T-helper 2 cell treated with Interferon-gamma antibody and Interleukin-4, amounts not matched to agents 5 μg/mL and 100 μg/mL, for 36 hours (primary cell): ENCODE data around the gene TBATA.
"Not testable (repeated sequence)": the region's sequence is repeated elsewhere in the genome, so short reads cannot be mapped to it uniquely, and the experiment has no call there.

Experiments used
- DNase-seq: peaks from one replicate; pipeline ENCODE4 v3.0.0; 2021; ENCODE audit warnings: low spot score
- H3K27ac Mint-ChIP-seq: one replicate; pipeline ENCODE4 v1.8.0; 2021; ENCODE audit warnings: mild to moderate bottlenecking, mixed read lengths
- H3K27me3 Mint-ChIP-seq: one replicate; pipeline ENCODE4 v1.8.0; 2021; ENCODE audit warnings: low read depth, mixed read lengths
- H3K36me3 Mint-ChIP-seq: one replicate; pipeline ENCODE4 v1.8.0; 2021; ENCODE audit warnings: low read depth, mixed read lengths
- H3K4me1 Mint-ChIP-seq: one replicate; pipeline ENCODE4 v1.8.0; 2021; ENCODE audit warnings: low read depth, mixed read lengths
- H3K4me3 Mint-ChIP-seq: one replicate; pipeline ENCODE4 v1.8.0; 2022; ENCODE audit warnings: mild to moderate bottlenecking, moderate library complexity, mixed read lengths
- H3K9me3 Mint-ChIP-seq: one replicate; pipeline ENCODE4 v1.8.0; 2021; ENCODE audit warnings: mixed read lengths

TBATA gene

DNA sequence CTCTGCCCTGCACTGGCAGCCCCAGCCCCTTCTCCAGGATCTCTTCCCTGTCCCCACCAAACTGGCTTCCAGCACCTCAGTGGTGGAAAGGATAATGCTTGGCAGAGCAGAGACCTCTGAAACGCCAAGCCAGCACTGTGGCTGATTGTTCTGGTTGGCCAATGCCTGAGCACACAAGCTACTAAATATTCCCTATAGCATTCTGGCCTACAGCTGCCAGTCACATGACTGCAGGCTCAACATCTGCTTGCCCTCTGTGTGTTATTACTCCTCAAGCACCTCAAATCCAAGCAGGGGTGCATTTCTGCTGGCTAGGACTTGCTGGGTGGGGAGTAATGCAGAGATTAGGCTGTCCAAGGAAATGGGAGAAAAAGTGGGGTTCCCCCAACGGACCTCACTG, 6.1 kb downstream of the TBATA start:
- no peak overlapping the region for H3K27ac Mint-ChIP-seq

DNA sequence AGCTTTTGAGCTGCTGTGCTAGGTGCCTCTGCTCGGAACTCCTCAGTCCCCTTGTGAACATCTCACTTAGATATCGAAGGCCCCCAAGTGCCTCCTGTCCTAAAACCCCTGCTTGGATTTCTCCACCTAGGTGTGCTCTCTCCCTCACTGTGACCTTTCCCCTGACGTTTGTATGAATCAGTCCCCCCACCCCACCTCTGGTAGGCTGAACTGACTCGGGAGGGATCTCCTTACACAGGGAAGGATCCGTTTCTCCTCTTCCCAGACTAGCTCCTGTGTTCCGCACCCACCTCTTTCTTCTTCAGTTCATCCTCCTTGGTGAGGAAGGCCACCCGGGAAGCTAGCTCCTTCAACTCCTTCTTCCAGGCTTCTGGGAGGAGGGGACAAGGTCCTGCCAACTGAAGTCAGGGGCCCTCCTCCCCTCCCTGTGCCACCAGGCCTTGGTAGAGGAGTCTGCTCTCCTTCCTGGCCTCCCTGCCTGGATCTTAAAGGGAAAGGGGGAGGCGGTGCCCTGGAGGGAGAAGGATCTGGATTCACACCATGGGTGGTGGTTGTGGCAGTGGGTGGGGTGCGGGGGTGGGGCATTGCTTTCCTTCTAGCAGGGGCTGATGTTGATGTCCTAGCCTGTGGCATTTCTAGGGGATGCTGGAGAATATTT, 6.8 kb downstream of the TBATA start:
- H3K27me3 Mint-ChIP-seq = peaks cover 1% of the 10 kb centered on the region
- no peak overlapping the region for H3K27ac Mint-ChIP-seq
- no peak overlapping the region for H3K4me3 Mint-ChIP-seq
- DNase-seq = no peak
- H3K4me1 Mint-ChIP-seq = no peaks in the 10 kb centered on the region
- no peaks in the 10 kb centered on the region for H3K9me3 Mint-ChIP-seq
- H3K36me3 Mint-ChIP-seq = no peaks in the 10 kb centered on the region

More for the DNA sequence above, 6.1 kb downstream of the TBATA start:
- no peaks in the 10 kb centered on the region for H3K36me3 Mint-ChIP-seq
- peaks cover 1% of the 10 kb centered on the region for H3K27me3 Mint-ChIP-seq
- no peaks in the 10 kb centered on the region for H3K4me1 Mint-ChIP-seq
- no peaks in the 10 kb centered on the region for H3K9me3 Mint-ChIP-seq
- H3K4me3 Mint-ChIP-seq = no peak overlapping the region
- DNase-seq = no peak

DNA sequence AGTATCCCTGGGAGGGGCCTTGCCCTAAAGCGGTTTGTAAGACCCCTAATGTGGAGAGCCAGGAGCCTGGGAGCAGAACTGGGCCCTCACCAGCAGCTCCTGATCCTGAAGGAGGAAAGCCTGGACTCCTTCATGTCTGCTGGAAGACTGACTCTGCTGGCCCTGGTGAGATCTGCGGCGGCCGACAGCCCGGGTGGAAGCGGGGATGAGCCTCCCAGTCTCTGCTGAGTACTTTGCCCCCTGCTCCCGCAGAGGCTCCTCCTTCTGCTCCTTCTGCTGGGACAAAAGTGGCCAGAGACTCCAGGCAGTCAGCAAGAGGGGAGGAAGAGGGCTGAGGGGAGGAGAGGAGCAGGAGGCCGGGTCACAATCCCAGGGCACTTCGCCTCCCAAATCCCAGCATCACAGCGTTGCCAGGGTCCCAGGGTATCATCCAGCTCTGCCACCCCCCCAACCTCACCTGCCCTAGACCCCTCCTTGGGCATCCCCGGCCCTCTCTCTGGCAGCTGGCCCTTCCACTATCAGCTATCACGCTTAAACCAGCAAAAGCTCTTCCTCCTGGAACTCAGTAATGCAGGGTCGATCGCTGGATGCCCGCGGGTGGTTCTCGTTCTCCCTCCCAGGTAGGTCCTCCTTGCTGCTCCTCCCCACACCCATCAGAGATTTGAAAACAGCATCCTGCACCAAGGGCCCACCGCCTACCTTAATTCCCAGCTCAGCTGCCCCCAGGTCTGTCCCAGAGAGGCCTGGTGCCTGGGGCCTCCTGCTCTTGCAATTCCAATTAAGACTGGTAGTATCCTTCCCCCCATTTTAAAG, 7.9 kb downstream of the TBATA start:
- no peak overlapping the region for H3K27ac Mint-ChIP-seq
- H3K9me3 Mint-ChIP-seq = no peaks in the 10 kb centered on the region
- H3K27me3 Mint-ChIP-seq = no peaks in the 10 kb centered on the region

DNA sequence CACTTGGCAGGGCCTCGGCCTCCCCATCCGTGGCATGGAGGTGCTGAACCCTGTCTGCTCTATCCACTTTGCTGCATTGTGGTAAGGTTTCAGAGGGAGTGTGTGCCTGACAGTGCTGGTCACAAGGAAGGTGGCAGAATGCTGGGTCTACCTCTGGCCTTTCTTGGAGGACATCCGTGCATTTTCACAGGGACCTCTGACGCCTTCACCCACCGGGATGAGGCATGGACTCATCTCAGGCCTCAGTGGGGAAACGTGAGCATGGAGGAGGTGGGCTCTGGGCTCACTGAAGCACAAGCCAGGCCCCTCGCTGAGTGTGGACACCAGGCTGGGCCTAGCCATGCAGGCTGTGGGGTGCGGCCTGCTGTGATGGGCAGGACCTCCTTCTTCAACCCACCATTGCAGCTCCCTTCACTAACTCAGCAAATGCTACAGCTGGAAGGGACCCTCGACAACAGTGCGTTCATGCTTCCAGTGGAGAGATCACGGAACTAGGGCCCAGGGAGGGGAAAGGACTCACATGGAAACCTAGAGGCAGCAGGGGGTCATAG, 8.6 kb downstream of the TBATA start:
- H3K9me3 Mint-ChIP-seq = no peaks in the 10 kb centered on the region
- H3K27me3 Mint-ChIP-seq = no peaks in the 10 kb centered on the region
- no peak for DNase-seq
- H3K4me3 Mint-ChIP-seq = no peak overlapping the region
- H3K27ac Mint-ChIP-seq = no peak overlapping the region
- H3K4me1 Mint-ChIP-seq = no peaks in the 10 kb centered on the region
- no peaks in the 10 kb centered on the region for H3K36me3 Mint-ChIP-seq

More for the DNA sequence above, 7.9 kb downstream of the TBATA start:
- Mint-ChIP-seq H3K4me3 (no peak overlapping the region), H3K36me3 (no peaks in the 10 kb centered on the region), H3K4me1 (no peaks in the 10 kb centered on the region)
- DNase-seq = no peak

DNA sequence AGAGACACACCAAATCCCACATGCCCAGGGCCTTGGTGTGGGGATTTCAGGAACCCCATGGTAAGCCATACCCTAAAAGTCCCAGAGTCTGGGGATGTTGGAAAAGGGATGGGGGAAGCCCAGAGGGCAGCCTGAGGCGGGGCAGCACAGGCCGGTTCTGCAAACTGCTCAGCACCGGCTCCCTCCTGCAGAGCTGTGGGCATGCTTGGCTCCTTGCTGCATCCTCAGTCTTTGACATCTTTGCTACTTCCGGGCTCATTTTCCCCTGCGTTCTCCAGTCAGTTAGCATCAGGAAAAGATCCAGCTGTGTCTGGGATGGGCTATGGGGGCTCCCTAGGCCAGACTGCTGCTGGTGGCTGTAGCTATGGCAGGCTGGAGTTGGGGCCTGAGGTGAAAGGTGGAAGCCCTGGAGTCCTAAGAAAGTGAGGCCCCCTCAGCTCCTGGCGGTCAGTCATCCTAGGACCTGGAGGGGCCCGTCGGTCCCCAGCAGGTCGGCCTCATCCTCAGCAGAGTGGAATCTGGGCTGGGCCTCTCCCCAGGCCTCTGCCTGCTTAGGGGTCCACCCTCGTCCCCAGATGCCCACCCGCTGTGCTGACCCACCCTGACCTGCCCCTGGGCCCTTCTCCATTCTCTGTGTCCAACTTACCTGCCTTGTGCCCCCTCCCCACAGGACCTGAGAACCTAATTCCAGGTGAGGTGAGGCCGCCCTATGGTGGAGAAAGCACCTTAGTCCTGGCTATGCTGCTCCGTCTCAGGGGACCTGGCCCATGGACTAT, 9.3 kb downstream of the TBATA start:
- no peak overlapping the region for H3K4me3 Mint-ChIP-seq
- no peak for DNase-seq
- H3K27ac Mint-ChIP-seq = no peak overlapping the region
- no peaks in the 10 kb centered on the region for H3K4me1 Mint-ChIP-seq
- H3K27me3 Mint-ChIP-seq = no peaks in the 10 kb centered on the region
- no peaks in the 10 kb centered on the region for H3K9me3 Mint-ChIP-seq
- H3K36me3 Mint-ChIP-seq = no peaks in the 10 kb centered on the region

DNA sequence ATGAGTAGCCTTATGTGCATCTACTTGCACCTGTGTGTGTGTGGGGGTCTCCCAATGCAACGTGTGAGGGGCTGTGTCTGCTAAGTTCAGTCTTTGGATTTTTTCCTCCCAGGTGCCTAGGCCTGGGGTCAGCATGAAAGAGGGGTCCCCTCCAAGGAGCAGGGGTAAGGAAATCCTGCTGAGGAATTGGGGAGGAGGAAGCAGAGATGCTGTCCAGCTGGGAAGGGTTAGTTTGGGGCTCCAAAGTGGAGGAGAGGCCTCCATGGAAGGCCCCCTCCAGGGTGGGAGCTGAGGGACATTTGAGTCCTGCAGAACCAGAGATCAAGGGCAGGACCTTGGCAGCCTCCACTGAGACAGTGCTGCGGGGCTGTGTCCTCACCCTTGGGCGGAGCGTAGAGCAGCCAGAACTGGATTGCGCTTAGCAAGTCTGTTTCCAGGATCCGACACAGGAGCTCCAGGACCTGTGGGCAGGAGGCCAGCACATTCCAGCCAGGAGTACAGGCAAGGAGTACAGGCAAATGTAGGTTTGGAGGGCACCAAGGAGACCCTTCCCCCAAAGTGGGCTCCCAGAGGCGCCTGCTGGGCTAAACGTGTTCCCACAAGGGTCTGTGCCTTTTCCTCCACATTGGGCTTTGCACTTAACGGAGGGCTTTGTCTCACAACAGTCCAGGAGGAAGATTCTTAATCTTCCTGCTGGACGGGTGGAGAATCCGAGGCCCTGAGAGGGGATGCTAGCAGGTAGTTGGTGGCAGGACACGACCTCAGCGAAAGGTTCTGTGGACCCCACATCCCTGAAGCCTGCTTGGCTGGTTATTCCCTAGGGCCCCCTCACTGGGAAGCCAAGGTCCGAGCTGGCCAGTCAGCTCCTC, 10.1 kb downstream of the TBATA start:
- Mint-ChIP-seq H3K4me1 (no peaks in the 10 kb centered on the region), H3K36me3 (no peaks in the 10 kb centered on the region), H3K9me3 (no peaks in the 10 kb centered on the region), H3K27me3 (no peaks in the 10 kb centered on the region), H3K27ac (no peak overlapping the region), H3K4me3 (no peak overlapping the region)
- no peak for DNase-seq

DNA sequence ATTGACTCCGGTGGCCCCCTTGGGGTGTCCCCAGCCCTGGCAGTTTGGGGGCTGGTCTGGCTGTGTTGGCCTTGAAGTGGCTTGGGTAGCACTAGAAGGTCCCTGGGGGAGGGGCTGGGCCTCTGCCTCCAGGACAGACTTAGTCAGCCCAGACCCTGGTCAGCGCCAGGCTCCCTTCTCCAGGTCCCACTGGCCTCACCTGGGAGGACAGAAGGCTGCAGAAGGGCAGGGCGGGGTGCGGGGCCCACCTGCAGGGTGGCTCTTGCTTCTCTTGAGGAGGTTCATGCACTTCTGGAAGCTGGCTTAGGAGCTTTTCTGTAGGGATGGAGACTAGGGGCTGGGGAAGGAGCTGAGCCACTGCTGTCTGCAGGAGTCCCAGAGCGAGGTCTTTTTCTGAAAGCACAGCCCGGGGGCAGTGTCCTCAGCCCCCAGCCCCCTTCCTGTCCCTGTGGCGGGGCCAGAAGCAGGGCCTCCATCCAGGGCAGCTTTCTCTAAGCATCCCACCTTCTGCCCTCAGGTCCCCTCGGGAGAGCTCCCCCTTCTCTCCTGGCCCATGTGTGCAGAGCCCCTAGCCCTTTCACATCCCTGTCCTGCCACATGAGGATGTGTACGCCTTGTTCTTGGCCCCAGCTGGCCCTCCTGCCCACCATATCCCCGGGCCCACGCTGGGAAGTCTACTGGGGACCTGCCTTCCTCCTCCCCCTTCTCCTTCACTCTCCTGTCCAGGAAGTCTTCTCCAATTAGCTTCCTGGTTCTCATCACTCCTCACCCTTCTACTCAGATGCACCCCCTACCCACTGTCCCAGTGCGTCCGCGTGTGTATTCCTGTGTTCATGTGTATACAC, 11.0 kb downstream of the TBATA start:
- H3K27me3 Mint-ChIP-seq = peaks cover 3% of the 10 kb centered on the region
- H3K36me3 Mint-ChIP-seq = no peaks in the 10 kb centered on the region
- H3K9me3 Mint-ChIP-seq = no peaks in the 10 kb centered on the region
- H3K4me3 Mint-ChIP-seq = no peak overlapping the region
- no peak overlapping the region for H3K27ac Mint-ChIP-seq
- no peak for DNase-seq
- no peaks in the 10 kb centered on the region for H3K4me1 Mint-ChIP-seq

DNA sequence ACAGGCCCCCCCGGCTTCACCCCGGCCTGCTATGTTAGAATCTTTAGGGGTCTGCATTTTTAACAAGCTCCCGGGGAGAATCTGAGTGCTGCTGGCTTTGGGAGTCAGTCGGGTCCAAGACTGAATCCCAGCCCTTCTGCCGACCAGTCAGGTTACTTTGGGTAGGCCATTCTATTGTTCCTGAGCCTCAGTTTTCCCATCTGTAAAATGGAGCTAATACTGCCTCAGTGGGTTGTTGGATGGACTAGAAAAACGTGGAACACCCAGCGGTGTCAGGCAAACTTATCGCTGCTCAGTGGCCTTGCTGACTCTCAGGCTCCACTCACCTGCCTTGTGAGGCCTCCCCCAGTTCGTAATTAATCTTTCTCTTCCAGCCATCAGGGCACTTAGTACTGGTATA, 11.7 kb downstream of the TBATA start:
- H3K4me1 Mint-ChIP-seq = no peaks in the 10 kb centered on the region
- no peaks in the 10 kb centered on the region for H3K9me3 Mint-ChIP-seq
- H3K4me3 Mint-ChIP-seq = no peak overlapping the region
- no peak overlapping the region for H3K27ac Mint-ChIP-seq
- no peak for DNase-seq
- peaks cover 3% of the 10 kb centered on the region for H3K27me3 Mint-ChIP-seq
- no peaks in the 10 kb centered on the region for H3K36me3 Mint-ChIP-seq

DNA sequence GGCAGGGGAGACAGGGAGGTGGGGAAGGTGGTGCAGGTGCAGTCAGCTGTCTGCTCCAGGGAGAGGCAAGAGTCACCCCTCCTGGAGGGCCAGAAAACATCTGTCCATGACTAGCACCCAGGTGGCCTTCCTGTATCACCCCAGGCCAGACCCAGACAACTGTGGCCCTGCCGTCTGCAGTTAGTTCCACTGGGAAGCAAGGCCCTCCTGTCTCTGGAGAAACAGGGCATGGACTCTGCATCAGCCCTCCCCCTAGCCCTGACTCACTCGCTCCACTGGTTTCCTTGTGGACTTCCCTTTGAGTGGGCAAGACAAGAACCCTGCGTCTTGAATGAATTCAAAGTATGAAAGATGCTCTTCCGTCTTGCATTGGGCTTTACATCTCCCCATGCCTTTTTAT, 12.6 kb downstream of the TBATA start:
- Mint-ChIP-seq H3K9me3 (no peaks in the 10 kb centered on the region), H3K4me3 (no peak overlapping the region), H3K27me3 (peaks cover 6% of the 10 kb centered on the region), H3K36me3 (no peaks in the 10 kb centered on the region), H3K4me1 (no peaks in the 10 kb centered on the region), H3K27ac (no peak overlapping the region)
- DNase-seq = no peak

DNA sequence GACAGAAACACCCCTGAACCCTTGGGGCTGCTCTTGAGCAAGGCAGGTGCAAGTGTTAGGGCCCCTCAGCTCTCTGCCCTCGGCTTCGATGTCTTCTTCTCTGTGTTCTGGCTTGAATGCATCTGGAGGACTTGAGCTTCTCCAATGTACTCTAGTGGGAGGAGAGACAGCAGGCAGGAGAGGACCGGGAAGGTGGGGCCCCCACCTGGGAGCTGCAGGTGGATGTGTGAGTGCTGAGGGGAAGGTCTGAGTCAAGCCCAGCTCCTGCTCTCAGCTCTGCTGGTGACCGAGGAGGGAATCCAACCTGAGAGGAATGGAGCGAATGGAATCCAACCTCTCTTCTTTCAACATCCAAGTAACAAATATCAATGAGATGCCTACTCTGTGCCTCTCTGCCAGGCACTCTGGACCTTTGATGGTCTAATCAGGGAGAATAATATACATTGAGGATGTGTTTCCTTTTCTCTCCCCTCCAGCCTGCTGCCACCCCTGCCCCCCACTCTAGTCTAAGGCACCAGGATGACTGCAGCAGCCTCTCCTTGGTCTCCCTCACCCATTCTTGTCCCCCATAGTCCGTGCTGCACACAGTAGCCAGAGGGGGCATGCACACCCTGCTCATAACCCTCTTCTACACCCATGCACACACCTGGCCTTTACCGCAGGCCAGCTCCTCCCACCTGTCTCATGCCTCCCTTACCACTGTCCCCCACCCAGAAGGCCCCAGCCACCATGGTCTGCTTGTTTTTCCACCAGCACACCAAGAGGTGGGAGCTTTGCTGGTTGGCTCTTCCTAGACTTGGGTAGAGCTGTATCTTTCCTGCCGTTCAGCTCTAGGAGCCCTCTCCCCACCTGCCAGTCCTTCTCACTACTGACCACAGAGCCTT, 13.6 kb downstream of the TBATA start:
- H3K9me3 Mint-ChIP-seq = peaks cover 4% of the 10 kb centered on the region
- no peaks in the 10 kb centered on the region for H3K36me3 Mint-ChIP-seq
- H3K27me3 Mint-ChIP-seq = peaks cover 7% of the 10 kb centered on the region
- no peak overlapping the region for H3K27ac Mint-ChIP-seq
- H3K4me3 Mint-ChIP-seq = no peak overlapping the region
- H3K4me1 Mint-ChIP-seq = no peaks in the 10 kb centered on the region
- no peak for DNase-seq

DNA sequence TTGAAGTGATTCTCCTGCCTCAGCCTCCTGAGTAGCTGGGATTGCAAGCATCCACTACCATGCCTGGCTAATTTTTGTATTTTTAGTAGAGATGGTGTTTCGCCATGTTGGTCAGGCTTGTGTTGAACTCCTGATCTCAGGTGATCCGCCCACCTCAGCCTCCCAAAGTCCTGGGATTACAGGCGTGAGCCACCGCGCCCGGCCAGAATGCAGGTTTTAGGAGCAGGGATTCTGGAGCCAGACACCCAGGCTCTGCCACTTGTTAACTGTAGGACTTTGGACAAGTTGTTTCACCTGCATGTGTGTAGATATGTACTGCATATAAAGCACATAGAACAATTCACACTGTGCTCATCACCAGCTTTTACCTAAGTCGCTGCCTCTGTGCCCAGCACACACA, 14.7 kb downstream of the TBATA start:
- not testable (repeated sequence) for H3K4me1 Mint-ChIP-seq, H3K27me3 Mint-ChIP-seq, H3K36me3 Mint-ChIP-seq, H3K9me3 Mint-ChIP-seq, H3K4me3 Mint-ChIP-seq, H3K27ac Mint-ChIP-seq, DNase-seq

DNA sequence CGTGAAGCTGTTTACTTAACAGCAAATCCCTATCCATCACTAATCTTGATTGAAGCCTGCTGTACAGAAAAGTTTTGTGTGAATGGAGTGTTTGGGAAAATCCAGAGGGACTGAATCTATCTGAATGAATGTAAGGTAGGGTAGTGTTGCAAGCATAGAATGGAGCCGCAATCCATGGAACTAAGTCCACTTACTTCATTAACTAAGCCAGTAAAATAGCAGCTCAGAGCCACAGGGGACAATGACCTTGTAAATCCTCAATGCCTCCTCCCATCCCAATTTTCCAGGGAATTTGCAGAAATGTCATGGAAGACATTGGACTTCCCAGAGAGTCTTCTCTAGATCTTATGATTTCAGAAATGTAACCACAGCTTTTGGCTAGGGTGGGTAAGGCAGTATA, 15.2 kb downstream of the TBATA start:
- H3K4me3 Mint-ChIP-seq = no peak overlapping the region
- H3K4me1 Mint-ChIP-seq = no peaks in the 10 kb centered on the region
- peaks cover 8% of the 10 kb centered on the region for H3K27me3 Mint-ChIP-seq
- H3K36me3 Mint-ChIP-seq = no peaks in the 10 kb centered on the region
- DNase-seq = no peak
- H3K9me3 Mint-ChIP-seq = peaks cover 8% of the 10 kb centered on the region
- H3K27ac Mint-ChIP-seq = no peak overlapping the region
